Fibroblast of peridontal ligament (primary cell): Measurements from ENCODE around the gene SPTBN5.
A peak's percentile ranks its signal among the peaks of the same experiment; 100 is the strongest.

Experiments
- DNase-seq: peaks from one replicate; pipeline ENCODE4 v3.0.0-alpha.2; 2010; ENCODE audit errors: extremely low read depth

The SPTBN5 gene

GRCh38 chr15:41883484-41883825 is 10.4 kb downstream of the SPTBN5 start:
- no peak for DNase-seq

- DNase-seq: no peak
Measured at GRCh38 chr15:41882689-41883483, 11.0 kb downstream of the SPTBN5 start.

- no peak for DNase-seq
Measured at GRCh38 chr15:41881920-41882688, 11.7 kb downstream of the SPTBN5 start.

GRCh38 chr15:41881550-41881919 is 12.3 kb downstream of the SPTBN5 start:
- no peak for DNase-seq

- no peak for DNase-seq
Measured at GRCh38 chr15:41881086-41881485, 12.8 kb downstream of the SPTBN5 start.

- no peak for DNase-seq
Measured at GRCh38 chr15:41880156-41880877, 13.5 kb downstream of the SPTBN5 start.

- no peak for DNase-seq
Measured at GRCh38 chr15:41879321-41879845, 14.5 kb downstream of the SPTBN5 start.

- DNase-seq: no peak
Measured at GRCh38 chr15:41878355-41878699, 15.5 kb downstream of the SPTBN5 start.

- no peak for DNase-seq
Measured at GRCh38 chr15:41877631-41878354, 16.1 kb downstream of the SPTBN5 start.

- no peak for DNase-seq
Measured at GRCh38 chr15:41876689-41877088, 17.2 kb downstream of the SPTBN5 start.

- no peak for DNase-seq
Measured at GRCh38 chr15:41876007-41876406, 17.8 kb downstream of the SPTBN5 start.

- DNase-seq: no peak
Measured at GRCh38 chr15:41874736-41875135, 19.1 kb downstream of the SPTBN5 start.

- no peak for DNase-seq
Measured at GRCh38 chr15:41873711-41874110, 20.1 kb downstream of the SPTBN5 start.

- DNase-seq: no peak
Measured at GRCh38 chr15:41872166-41872747, 21.6 kb downstream of the SPTBN5 start.

- DNase-seq: no peak
Measured at GRCh38 chr15:41871175-41871905, 22.5 kb downstream of the SPTBN5 start.

- DNase-seq: peak; percentile 19
Measured at GRCh38 chr15:41870689-41871081, 23.2 kb downstream of the SPTBN5 start.

- DNase-seq: no peak
Measured at GRCh38 chr15:41869770-41870688, 23.8 kb downstream of the SPTBN5 start.

- no peak for DNase-seq
Measured at GRCh38 chr15:41868321-41868720, 25.5 kb downstream of the SPTBN5 start.

GRCh38 chr15:41866872-41867579 is 26.8 kb downstream of the SPTBN5 start:
- DNase-seq: no peak
